Esophagus (tissue), 2 donors: ENCODE data around the gene SCAMP4. TPM values are rescaled to one million over a fixed set of nuclear protein-coding genes. Genes with fewer than 3 reads are reported as not detected.

Source experiments
- H3K27ac ChIP-seq, 2 donors: one replicate each; pipeline ENCODE4 v1.5.1; 2013; ENCODE audit warnings: low read depth in 2 of 2, mild to moderate bottlenecking in 2 of 2, inconsistent platforms in 1 of 2, low read length in 1 of 2, moderate library complexity in 1 of 2
- H3K27me3 ChIP-seq, 2 donors: one replicate each; pipeline ENCODE4 v1.6.1; 2013; ENCODE audit warnings: low read length in 2 of 2, control low read depth in 1 of 2, mild to moderate bottlenecking in 1 of 2; ENCODE audit not compliant: insufficient read depth in 2 of 2, control insufficient read depth in 1 of 2
- H3K36me3 ChIP-seq, 2 donors: one replicate each; pipeline ENCODE4 v1.6.1; 2013; ENCODE audit warnings: low read length in 1 of 2; ENCODE audit not compliant: control insufficient read depth in 2 of 2, insufficient read depth in 2 of 2
- H3K4me1 ChIP-seq, 2 donors: one replicate each; pipeline ENCODE4 v1.6.1; 2013; ENCODE audit warnings: low read length in 1 of 2; ENCODE audit not compliant: control insufficient read depth in 2 of 2, insufficient read depth in 2 of 2
- H3K4me3 ChIP-seq, 2 donors: one replicate each; pipeline ENCODE4 v1.5.1; 2013; ENCODE audit warnings: low read length in 2 of 2, mild to moderate bottlenecking in 2 of 2, low read depth in 1 of 2, moderate library complexity in 1 of 2
- H3K9me3 ChIP-seq, 2 donors: one replicate each; pipeline ENCODE4 v1.6.1; 2013; ENCODE audit warnings: mild to moderate bottlenecking in 2 of 2, low read depth in 1 of 2, low read length in 1 of 2, moderate library complexity in 1 of 2; ENCODE audit not compliant: control insufficient read depth in 2 of 2, insufficient read depth in 1 of 2
- WGBS, 2 donors: extraction: QIAGEN DNeasy Blood & Tissue Kit; methylation state at CpG; one replicate each; pipeline ENCODE4 v1.1.7; 2013; 5-methylcytosine and 5-hydroxymethylcytosine counted together
- polyA plus RNA-seq, 2 donors: library from polyadenylated mRNA; stranded (reverse); fragments of 200-250 nt; gene quantifications; one replicate each; pipeline ENCODE4 v1.2.3, GENCODE V29; 2013
- donor health status: healthy with polysubstance abuse.
- donor health status: Bipolar disorder and iron deficiency.

Gene SCAMP4
- polyA plus RNA-seq, 2 donors = 29.0 to 38.6 TPM

DNA sequence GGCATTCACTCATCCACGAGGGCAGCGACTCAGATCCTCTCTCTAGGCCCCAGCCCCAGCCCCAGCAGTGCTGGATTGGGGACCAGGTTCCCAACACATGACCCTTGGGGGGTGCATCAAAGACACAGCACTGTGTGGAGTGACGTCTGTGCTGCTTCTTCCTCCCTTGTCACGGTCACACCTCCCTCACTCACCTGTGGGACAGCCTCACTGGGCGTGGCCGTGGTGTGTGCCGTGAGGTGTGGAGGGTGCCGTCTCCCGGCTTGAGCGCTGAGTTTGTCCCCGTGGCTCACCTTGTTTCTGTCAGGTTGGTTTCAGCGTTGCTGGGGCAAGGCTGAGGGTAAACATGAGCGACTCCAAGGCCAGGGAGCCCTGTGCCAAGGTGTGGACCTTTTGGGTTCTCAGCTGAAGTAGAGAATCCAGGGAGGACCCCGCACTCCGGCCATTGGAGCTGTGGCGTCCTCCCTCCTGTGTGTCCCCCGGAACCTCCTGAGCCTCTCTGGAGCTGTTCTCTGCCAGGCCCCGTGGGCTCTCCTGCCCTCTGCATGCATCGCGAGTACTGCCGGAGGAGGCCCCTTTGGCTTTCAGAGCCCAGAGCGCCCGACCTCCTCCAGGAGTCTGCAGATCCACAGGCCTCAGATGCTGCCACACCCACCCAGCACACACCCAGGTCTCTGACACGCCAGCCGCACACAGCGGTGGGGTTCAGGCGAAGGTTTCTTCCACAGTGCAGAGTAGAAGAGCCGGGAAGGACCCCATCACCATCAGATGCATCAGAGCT, 69.4 kb downstream of the SCAMP4 start:
- Histone ChIP-seq H3K27ac (peak overlapping the region in 1 of 2 donors; percentile 19), H3K4me1 (peaks cover 4 to 12% of the 10 kb centered on the region in 2 donors), H3K36me3 (peaks cover 2 to 37% of the 10 kb centered on the region in 2 donors), H3K9me3 (no peaks in the 10 kb centered on the region), H3K27me3 (no peaks in the 10 kb centered on the region), H3K4me3 (no peak overlapping the region)
- WGBS, 2 donors = 76 to 77% methylated on average over 28 of the region's 28 CpGs

GRCh38 chr19:1975162-1975480, 69.9 kb downstream of the SCAMP4 start:
- no peak overlapping the region for H3K4me3 ChIP-seq
- H3K27me3 ChIP-seq = no peaks in the 10 kb centered on the region
- peaks cover 8 to 36% of the 10 kb centered on the region in 2 donors for H3K36me3 ChIP-seq
- WGBS, 2 donors = 71 to 74% methylated on average over 20 of the region's 20 CpGs
- peaks cover 4 to 12% of the 10 kb centered on the region in 2 donors for H3K4me1 ChIP-seq
- no peak overlapping the region for H3K27ac ChIP-seq
- no peaks in the 10 kb centered on the region for H3K9me3 ChIP-seq

Other genes starting within 250 kb of the SCAMP4 start
- under 1 TPM in 1 of 2 donors, not detected in 1; under 0.01 TPM for gene ONECUT3, start 151.9 kb upstream of the SCAMP4 start, polyA plus RNA-seq
- gene ATP8B3, start 93.1 kb upstream of the SCAMP4 start, polyA plus RNA-seq = 1 to 10 TPM in 1 of 2 donors, under 1 TPM in 1; 0.68 to 1.2 TPM
- 10 to 100 TPM; 13.9 to 27.4 TPM for gene REXO1, start 56.9 kb upstream of the SCAMP4 start, polyA plus RNA-seq
- gene KLF16, start 41.8 kb upstream of the SCAMP4 start, polyA plus RNA-seq = 10 to 100 TPM in 1 of 2 donors, 1 to 10 TPM in 1; 9.3 to 13.5 TPM
- gene ABHD17A, start 19.9 kb upstream of the SCAMP4 start, polyA plus RNA-seq = 10 to 100 TPM; 73.9 to 76.2 TPM
- gene ADAT3, start within 50 bp of the SCAMP4 start, polyA plus RNA-seq = 1 to 10 TPM; 6.4 to 6.9 TPM
- gene CSNK1G2, start 35.8 kb downstream of the SCAMP4 start, polyA plus RNA-seq = 10 to 100 TPM; 59.9 to 63.7 TPM
- gene BTBD2, start 110.3 kb downstream of the SCAMP4 start, polyA plus RNA-seq = 10 to 100 TPM; 40.0 to 48.9 TPM
- 100 to 1,000 TPM; 167 to 244 TPM for gene MKNK2, start 145.8 kb downstream of the SCAMP4 start, polyA plus RNA-seq
- gene MOB3A, start 190.9 kb downstream of the SCAMP4 start, polyA plus RNA-seq = 10 to 100 TPM; 11.0 to 12.4 TPM
- 10 to 100 TPM in 1 of 2 donors, 1 to 10 TPM in 1; 6.4 to 16.0 TPM for gene IZUMO4, start 191.5 kb downstream of the SCAMP4 start, polyA plus RNA-seq
- 10 to 100 TPM; 50.8 to 64.5 TPM for gene AP3D1, start 246.2 kb downstream of the SCAMP4 start, polyA plus RNA-seq